Caki2 (cell line): ENCODE data around the gene CGREF1. TPM values are rescaled to one million over a fixed set of nuclear protein-coding genes. Genes with fewer than 3 reads are reported as not detected.
"Not testable (repeated sequence)": the region's sequence is repeated elsewhere in the genome, so short reads cannot be mapped to it uniquely, and the experiment has no call there.

Experiments used
- DNase-seq: peaks from one replicate; pipeline ENCODE4 v3.0.0-alpha.2; 2015; ENCODE audit warnings: low read depth
- in situ Hi-C: cut with HindIII; loops from 2 replicates; pipeline ENCODE4 v1.10.0; 2016; ENCODE audit warnings: low sequenced_read_pairs, low pct_unique_long_range_greater_than_20kb, mixed read lengths
- total RNA-seq: library from RNA; depleted of rRNA; stranded (reverse); fragments of >200 nt; shearing (Covaris generic); gene quantifications from 2 replicates; pipeline ENCODE4 v1.2.3, GENCODE V29; 2014; ENCODE audit warnings: low replicate concordance

CGREF1 gene
- total RNA-seq, 1 experiment from 2014 or later = 7.1 TPM

- DNase-seq = no peak
- in situ Hi-C loops = loop anchor here (25.0 kb wide), 1 partner anchor 179 kb away; the partner anchor contains the start of gene SLC30A3
Observed at GRCh38 chr2:27083410-27084296, 35.3 kb downstream of the CGREF1 start.

- no peak for DNase-seq
- in situ Hi-C loops = loop anchor here (25.0 kb wide), 1 partner anchor 179 kb away; the partner anchor contains the start of gene SLC30A3
Observed at GRCh38 chr2:27082773-27083409, 36.0 kb downstream of the CGREF1 start.

GRCh38 chr2:27081984-27082772 lies 36.8 kb downstream of the CGREF1 start:
- DNase-seq = no peak
- in situ Hi-C loops = loop anchor here (25.0 kb wide), 1 partner anchor 180 kb away; the partner anchor contains the start of gene SLC30A3

- DNase-seq = no peak
- in situ Hi-C loops = loop anchor here (25.0 kb wide), 1 partner anchor 182 kb away; the partner anchor contains the start of gene SLC30A3
Observed at GRCh38 chr2:27080603-27080936, 38.4 kb downstream of the CGREF1 start.

GRCh38 chr2:27080140-27080469 lies 38.8 kb downstream of the CGREF1 start:
- DNase-seq = no peak
- in situ Hi-C loops = loop anchor here (25.0 kb wide), 1 partner anchor 182 kb away; the partner anchor contains the start of gene SLC30A3

GRCh38 chr2:27079233-27080139 lies 39.4 kb downstream of the CGREF1 start:
- no peak for DNase-seq
- in situ Hi-C loops = loop anchor here (25.0 kb wide), 1 partner anchor 183 kb away; the partner anchor contains the start of gene SLC30A3

- in situ Hi-C loops = loop anchor here (25.0 kb wide), 1 partner anchor 184 kb away; the partner anchor contains the start of gene SLC30A3
Observed at GRCh38 chr2:27078267-27079194, 40.4 kb downstream of the CGREF1 start, which contains the start of gene EMILIN1. Gene EMILIN1 (plus strand): TSS chr2:27078615. CDS start chr2:27079066, 451 bp downstream.

GRCh38 chr2:27077231-27077630 lies 41.7 kb downstream of the CGREF1 start:
- no peak for DNase-seq
- in situ Hi-C loops = loop anchor here (25.0 kb wide), 1 partner anchor 185 kb away; the partner anchor contains the start of gene SLC30A3

More at GRCh38 chr2:27078267-27079194, 40.4 kb downstream of the CGREF1 start, which contains the start of gene EMILIN1:
- DNase-seq = no peak

- in situ Hi-C loops = loop anchor here (25.0 kb wide), 1 partner anchor 186 kb away; the partner anchor contains the start of gene SLC30A3
- no peak for DNase-seq
Observed at GRCh38 chr2:27076323-27076722, 42.6 kb downstream of the CGREF1 start.

- not testable (repeated sequence) for DNase-seq
- in situ Hi-C loops = loop anchor here (25.0 kb wide), 1 partner anchor 187 kb away; the partner anchor contains the start of gene SLC30A3
Observed at GRCh38 chr2:27075566-27075871, 43.4 kb downstream of the CGREF1 start.

GRCh38 chr2:27074738-27075565 lies 44.0 kb downstream of the CGREF1 start:
- in situ Hi-C loops = loop anchor here (25.0 kb wide), 1 partner anchor 187 kb away; the partner anchor contains the start of gene SLC30A3
- no peak for DNase-seq

- DNase-seq = no peak
- in situ Hi-C loops = no loop called here
Observed at GRCh38 chr2:27073782-27074181, 45.1 kb downstream of the CGREF1 start.

- in situ Hi-C loops = no loop called here
- no peak for DNase-seq
Observed at GRCh38 chr2:27072920-27073319, 46.0 kb downstream of the CGREF1 start.

- DNase-seq = no peak
- in situ Hi-C loops = no loop called here
Observed at GRCh38 chr2:27071990-27072830, 46.7 kb downstream of the CGREF1 start.
